ENCODE data around the gene KCND2. TPM values are rescaled to one million over a fixed set of nuclear protein-coding genes. Genes with fewer than 3 reads are reported as not detected.
A peak's percentile ranks its signal among the peaks of the same experiment; 100 is the strongest.

The KCND2 gene
- total and polyA plus RNA-seq, 8 donors = 0.21 to 1.9 (median 0.63) TPM

- DNase-seq (no peak), ATAC-seq (no peak)
- no peaks in the 10 kb centered on the region for H3K4me1 ChIP-seq
- no peaks in the 10 kb centered on the region for H3K36me3 ChIP-seq
- no peaks in the 10 kb centered on the region for H3K27me3 ChIP-seq
- H3K9me3 ChIP-seq = no peaks in the 10 kb centered on the region
- no peak for TF ChIP-seq CTCF (IDR thresholded peaks at IDR 0.05)
- intact Hi-C loops (cut with DNase I) = no loop called here
- no peak overlapping the region for H3K27ac ChIP-seq
- no peak overlapping the region for H3K4me3 ChIP-seq
Observed at GRCh38 chr7:120741371-120742042, 468.5 kb downstream of the KCND2 start.

DNA sequence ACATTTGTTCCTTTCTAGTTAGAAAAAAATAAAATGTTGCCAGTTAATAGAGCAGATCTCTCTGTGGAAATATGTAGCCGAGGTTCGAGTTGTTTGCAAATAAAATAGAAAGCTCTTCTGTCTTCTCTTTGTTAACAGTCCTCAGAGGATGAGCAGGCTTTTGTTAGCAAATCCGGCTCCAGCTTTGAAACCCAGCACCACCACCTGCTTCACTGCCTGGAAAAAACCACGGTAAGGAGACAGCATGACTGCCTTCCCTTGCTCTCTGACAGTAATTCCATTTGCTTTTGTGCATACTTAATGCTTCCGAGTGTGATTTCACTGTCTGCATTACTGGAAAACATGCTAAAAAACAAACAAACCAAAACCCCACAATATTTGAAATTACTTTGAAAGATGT, 469.4 kb downstream of the KCND2 start:
- Histone ChIP-seq H3K9me3 (no peaks in the 10 kb centered on the region), H3K4me1 (no peaks in the 10 kb centered on the region), H3K27ac (no peak overlapping the region), H3K36me3 (no peaks in the 10 kb centered on the region), H3K4me3 (no peak overlapping the region), H3K27me3 (no peaks in the 10 kb centered on the region)
- DNase-seq (no peak), ATAC-seq (no peak)
- intact Hi-C loops (cut with DNase I) = no loop called here
- no peak for TF ChIP-seq CTCF (IDR thresholded peaks at IDR 0.05)

DNA sequence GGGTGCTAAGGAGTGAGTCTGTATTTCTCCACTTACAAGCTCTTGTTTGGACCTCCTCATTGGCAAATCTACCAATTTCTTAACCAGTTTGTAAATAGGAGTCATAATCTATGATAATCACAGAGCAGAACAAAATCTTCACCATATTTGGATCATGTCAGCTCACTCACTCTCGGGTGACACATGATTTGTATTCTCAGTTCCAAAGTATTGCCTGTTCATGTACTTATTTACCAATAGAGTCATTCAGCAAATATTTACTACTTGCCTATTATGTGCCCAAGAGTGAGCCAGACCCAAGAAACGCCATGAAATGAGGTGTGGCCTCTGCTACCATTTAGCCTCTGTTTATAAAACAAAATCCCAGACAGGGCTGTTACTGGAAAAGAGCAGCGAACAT, 470.2 kb downstream of the KCND2 start:
- Histone ChIP-seq H3K27ac (no peak overlapping the region), H3K27me3 (no peaks in the 10 kb centered on the region), H3K36me3 (no peaks in the 10 kb centered on the region), H3K4me1 (no peaks in the 10 kb centered on the region), H3K9me3 (no peaks in the 10 kb centered on the region), H3K4me3 (no peak overlapping the region)
- TF ChIP-seq CTCF (IDR thresholded peaks at IDR 0.05) = no peak
- no peak for DNase-seq
- intact Hi-C loops (cut with DNase I) = no loop called here
- peak; percentile 18 for ATAC-seq

- intact Hi-C loops (cut with DNase I) = no loop called here
- H3K27me3 ChIP-seq = no peaks in the 10 kb centered on the region
- ATAC-seq = no peak
- H3K36me3 ChIP-seq = no peaks in the 10 kb centered on the region
- H3K4me3 ChIP-seq = no peak overlapping the region
- H3K27ac ChIP-seq = no peak overlapping the region
- no peaks in the 10 kb centered on the region for H3K9me3 ChIP-seq
- no peak for DNase-seq
- TF ChIP-seq CTCF (IDR thresholded peaks at IDR 0.05) = no peak
- no peaks in the 10 kb centered on the region for H3K4me1 ChIP-seq
Observed at GRCh38 chr7:120760050-120760449, 487.1 kb downstream of the KCND2 start.

- H3K4me1 ChIP-seq = no peaks in the 10 kb centered on the region
- H3K9me3 ChIP-seq = no peaks in the 10 kb centered on the region
- intact Hi-C loops (cut with DNase I) = no loop called here
- H3K27ac ChIP-seq = no peak overlapping the region
- H3K36me3 ChIP-seq = no peaks in the 10 kb centered on the region
- no peak overlapping the region for H3K4me3 ChIP-seq
- ATAC-seq (no peak), DNase-seq (no peak)
- no peak for TF ChIP-seq CTCF (IDR thresholded peaks at IDR 0.05)
- H3K27me3 ChIP-seq = no peaks in the 10 kb centered on the region
Observed at GRCh38 chr7:120760851-120761250, 487.9 kb downstream of the KCND2 start.
